Hepatocyte (in vitro differentiated cells): Measurements from ENCODE around the gene EFNB1. TPM values are rescaled to one million over a fixed set of nuclear protein-coding genes. Genes with fewer than 3 reads are reported as not detected.

Experiments used
- DNase-seq: peaks from one replicate; pipeline ENCODE4 v3.0.0-alpha.2; 2016; ENCODE audit warnings: low spot score
- H2AFZ ChIP-seq: fragments of 200-600 bp; sonication (generic); 2 replicates; pipeline ENCODE4 v1.6.0; 2016; ENCODE audit warnings: antibody characterized with exemption, mild to moderate bottlenecking
- H3K27ac ChIP-seq: fragments of 200-600 bp; sonication (generic); 2 replicates; pipeline ENCODE4 v1.5.1; 2016; ENCODE audit warnings: mild to moderate bottlenecking
- H3K27me3 ChIP-seq: fragments of 200-600 bp; sonication (generic); 2 replicates; pipeline ENCODE4 v1.6.1; 2016
- H3K36me3 ChIP-seq: fragments of 200-600 bp; sonication (generic); replicated peaks from 2 replicates; pipeline ENCODE4 v1.5.1; 2016; ENCODE audit warnings: low read depth; ENCODE audit not compliant: insufficient read depth
- H3K4me1 ChIP-seq: fragments of 200-600 bp; sonication (generic); 2 replicates; pipeline ENCODE4 v1.5.1; 2016; ENCODE audit warnings: mild to moderate bottlenecking, moderate library complexity; ENCODE audit not compliant: insufficient read depth
- H3K4me2 ChIP-seq: fragments of 200-600 bp; sonication (generic); 2 replicates; pipeline ENCODE4 v1.6.0; 2016
- H3K4me3 ChIP-seq: fragments of 200-600 bp; sonication (generic); 2 replicates; pipeline ENCODE4 v1.5.1; 2016; ENCODE audit warnings: mild to moderate bottlenecking
- H3K79me2 ChIP-seq: fragments of 200-600 bp; sonication (generic); 2 replicates; pipeline ENCODE4 v1.6.0; 2017; ENCODE audit warnings: mild to moderate bottlenecking
- H3K9me2 ChIP-seq: fragments of 200-600 bp; sonication (generic); replicated peaks from 2 replicates; pipeline ENCODE4 v1.6.0; 2017; ENCODE audit warnings: mild to moderate bottlenecking; ENCODE audit not compliant: insufficient read depth
- H3K9me3 ChIP-seq: fragments of 200-600 bp; sonication (generic); 2 replicates; pipeline ENCODE4 v1.5.1; 2016; ENCODE audit warnings: low read depth, mild to moderate bottlenecking
- H4K20me1 ChIP-seq: fragments of 200-600 bp; sonication (generic); 2 replicates; pipeline ENCODE4 v1.6.0; 2016; ENCODE audit warnings: mild to moderate bottlenecking; ENCODE audit not compliant: insufficient read depth, poor library complexity, severe bottlenecking
- EZH2 ChIP-seq: fragments of 200-600 bp; sonication (generic); IDR thresholded peaks from 2 replicates; pipeline ENCODE4 v1.6.1; 2016; ENCODE audit warnings: antibody characterized with exemption, mild to moderate bottlenecking, borderline replicate concordance
- EZH2phosphoT487 ChIP-seq: fragments of 200-600 bp; sonication (generic); IDR thresholded peaks from one replicate; pipeline ENCODE4 v1.6.1; 2018; ENCODE audit warnings: antibody characterized with exemption, mild to moderate bottlenecking, low read depth, moderate library complexity; ENCODE audit not compliant: unreplicated experiment, severe bottlenecking
- WGBS: methylation state at CpG from one replicate; pipeline ENCODE4 v1.1.6; 2016; ENCODE audit warnings: low lambda C conversion rate; ENCODE audit errors: missing lambda C conversion rate; 5-methylcytosine and 5-hydroxymethylcytosine counted together
- polyA plus RNA-seq: library from polyadenylated mRNA; unstranded; fragments of >200 nt; fragmentation: Nextera tagmentation; extraction: Ambion mirVana; gene quantifications from 2 replicates; pipeline ENCODE4 v1.2.1, GENCODE V29; 2016
- total RNA-seq: library from RNA; depleted of rRNA; stranded (reverse); fragments of >200 nt; gene quantifications from 2 replicates; pipeline ENCODE4 v1.2.3, GENCODE V29; 2014
- TF ChIP-seq, protein P1 (sequence below): fragments of 200-600 bp; sonication (generic); IDR thresholded peaks from 2 replicates; pipeline ENCODE4 v1.5.1; 2016; ENCODE audit warnings: antibody characterized with exemption, mild to moderate bottlenecking; ENCODE audit not compliant: poor library complexity

The EFNB1 gene
- total and polyA plus RNA-seq, 2 experiments from 2014 or later, result 35.1 to 46.4 TPM

DNA sequence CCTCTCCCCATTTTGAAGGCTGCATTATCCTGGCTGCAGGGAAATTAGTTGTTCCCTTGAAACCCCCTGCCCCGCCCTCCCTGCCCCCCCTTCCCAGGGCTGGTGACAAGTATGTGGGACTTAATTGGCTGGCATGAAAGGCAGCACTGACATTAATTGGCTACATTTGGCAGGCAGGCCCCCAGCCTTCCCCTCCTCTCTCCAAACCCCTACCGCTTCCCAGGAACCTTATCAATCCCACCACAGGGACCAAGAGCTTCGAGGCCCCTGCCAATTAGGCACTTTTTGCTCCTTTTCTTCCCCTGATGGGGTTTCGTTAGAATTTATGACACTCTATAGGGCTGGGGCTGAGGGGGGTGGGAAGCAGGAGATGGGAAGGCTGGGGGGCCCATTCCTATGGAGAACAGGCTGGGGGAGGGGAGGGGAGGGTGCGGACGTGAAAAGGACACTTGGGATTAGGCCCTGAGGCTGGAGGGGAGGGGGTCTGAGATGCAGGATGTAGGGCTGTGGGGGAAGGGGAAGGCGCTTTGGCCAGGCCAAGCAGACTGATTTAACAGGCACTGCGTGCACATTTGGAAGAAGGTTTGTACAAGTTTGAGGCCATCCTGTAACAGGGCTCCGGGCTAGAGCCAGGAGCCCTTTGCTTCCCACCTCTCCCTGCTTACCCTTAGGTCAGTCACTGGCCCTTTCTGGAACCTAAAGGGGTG lies 52.2 kb downstream of the EFNB1 start:
- Histone ChIP-seq H3K79me2 (no peaks in the 10 kb centered on the region), H3K9me2 (no peaks in the 10 kb centered on the region), H4K20me1 (no peaks in the 10 kb centered on the region), H3K27me3 (no peaks in the 10 kb centered on the region), H3K4me1 (no peaks in the 10 kb centered on the region), H2AFZ (no peak overlapping the region), H3K27ac (no peak overlapping the region), H3K36me3 (no peaks in the 10 kb centered on the region), H3K4me2 (no peak overlapping the region), H3K9me3 (no peaks in the 10 kb centered on the region), H3K4me3 (no peak overlapping the region)
- no peak for TF ChIP-seq EZH2phosphoT487
- TF ChIP-seq EZH2, result no peak
- TF ChIP-seq, protein P1, sequence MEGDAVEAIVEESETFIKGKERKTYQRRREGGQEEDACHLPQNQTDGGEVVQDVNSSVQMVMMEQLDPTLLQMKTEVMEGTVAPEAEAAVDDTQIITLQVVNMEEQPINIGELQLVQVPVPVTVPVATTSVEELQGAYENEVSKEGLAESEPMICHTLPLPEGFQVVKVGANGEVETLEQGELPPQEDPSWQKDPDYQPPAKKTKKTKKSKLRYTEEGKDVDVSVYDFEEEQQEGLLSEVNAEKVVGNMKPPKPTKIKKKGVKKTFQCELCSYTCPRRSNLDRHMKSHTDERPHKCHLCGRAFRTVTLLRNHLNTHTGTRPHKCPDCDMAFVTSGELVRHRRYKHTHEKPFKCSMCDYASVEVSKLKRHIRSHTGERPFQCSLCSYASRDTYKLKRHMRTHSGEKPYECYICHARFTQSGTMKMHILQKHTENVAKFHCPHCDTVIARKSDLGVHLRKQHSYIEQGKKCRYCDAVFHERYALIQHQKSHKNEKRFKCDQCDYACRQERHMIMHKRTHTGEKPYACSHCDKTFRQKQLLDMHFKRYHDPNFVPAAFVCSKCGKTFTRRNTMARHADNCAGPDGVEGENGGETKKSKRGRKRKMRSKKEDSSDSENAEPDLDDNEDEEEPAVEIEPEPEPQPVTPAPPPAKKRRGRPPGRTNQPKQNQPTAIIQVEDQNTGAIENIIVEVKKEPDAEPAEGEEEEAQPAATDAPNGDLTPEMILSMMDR, result no peak
- WGBS, result 51% methylated on average over 6 of the region's 9 CpGs
- DNase-seq, result no peak

DNA sequence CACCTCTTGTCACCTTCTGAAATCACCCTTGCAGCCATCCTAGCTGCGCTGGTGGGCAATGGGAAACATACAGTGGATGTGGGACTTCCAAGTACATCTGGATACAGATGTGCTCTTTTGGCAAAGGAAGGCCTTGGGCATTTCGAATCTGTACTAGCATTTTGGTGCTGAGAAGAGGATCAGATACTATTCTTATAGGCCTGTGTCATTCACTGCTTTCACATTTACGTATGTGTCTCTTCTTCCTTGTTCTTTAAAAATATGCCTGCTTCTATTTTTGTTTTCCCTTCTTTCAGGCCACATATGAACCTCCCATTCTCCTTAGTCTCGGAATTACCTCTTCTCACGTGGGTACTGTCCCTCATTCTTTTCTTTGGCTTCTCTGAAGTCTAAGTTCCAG lies 53.1 kb downstream of the EFNB1 start:
- H2AFZ ChIP-seq, result no peak overlapping the region
- no peaks in the 10 kb centered on the region for H3K9me3 ChIP-seq
- TF ChIP-seq EZH2phosphoT487 (no peak), EZH2 (no peak)
- TF ChIP-seq, protein P1, result no peak
- H4K20me1 ChIP-seq, result no peaks in the 10 kb centered on the region
- H3K4me2 ChIP-seq, result no peak overlapping the region
- no peak for DNase-seq
- WGBS, result 58% methylated on average over 5 of the region's 5 CpGs
- H3K4me1 ChIP-seq, result no peaks in the 10 kb centered on the region
- H3K4me3 ChIP-seq, result no peak overlapping the region
- H3K36me3 ChIP-seq, result no peaks in the 10 kb centered on the region
- no peaks in the 10 kb centered on the region for H3K27me3 ChIP-seq
- H3K27ac ChIP-seq, result no peak overlapping the region
- no peaks in the 10 kb centered on the region for H3K79me2 ChIP-seq
- H3K9me2 ChIP-seq, result no peaks in the 10 kb centered on the region

DNA sequence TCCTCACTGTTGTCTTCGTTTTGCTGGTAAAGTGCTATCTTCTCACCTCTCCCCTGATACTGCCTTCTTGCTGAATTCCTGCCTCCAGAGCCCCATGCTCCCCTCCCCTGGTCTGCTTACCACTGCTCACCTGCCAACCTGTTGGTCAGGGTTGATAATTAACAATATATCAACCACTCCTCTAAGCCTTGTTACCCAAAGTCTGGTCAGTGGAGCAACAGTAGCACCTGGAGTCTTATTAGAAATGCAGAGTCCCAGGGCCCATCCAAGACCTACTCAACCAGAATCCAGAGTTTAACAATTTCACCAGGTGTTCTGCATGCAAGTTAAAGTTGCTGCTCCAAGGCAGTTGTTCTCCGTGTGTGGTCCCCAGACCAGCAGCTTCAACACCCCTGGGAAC lies 55.0 kb downstream of the EFNB1 start:
- 37% methylated on average over 2 of the region's 2 CpGs for WGBS
- H3K4me3 ChIP-seq, result no peak overlapping the region
- H3K79me2 ChIP-seq, result no peaks in the 10 kb centered on the region
- no peak for DNase-seq
- TF ChIP-seq, protein P1, result no peak
- TF ChIP-seq EZH2, result no peak
- H3K9me2 ChIP-seq, result no peaks in the 10 kb centered on the region
- no peaks in the 10 kb centered on the region for H3K4me1 ChIP-seq
- no peaks in the 10 kb centered on the region for H3K36me3 ChIP-seq
- no peaks in the 10 kb centered on the region for H3K9me3 ChIP-seq
- no peak overlapping the region for H2AFZ ChIP-seq
- H3K27me3 ChIP-seq, result no peaks in the 10 kb centered on the region
- no peak overlapping the region for H3K27ac ChIP-seq
- no peaks in the 10 kb centered on the region for H4K20me1 ChIP-seq
- no peak overlapping the region for H3K4me2 ChIP-seq

DNA sequence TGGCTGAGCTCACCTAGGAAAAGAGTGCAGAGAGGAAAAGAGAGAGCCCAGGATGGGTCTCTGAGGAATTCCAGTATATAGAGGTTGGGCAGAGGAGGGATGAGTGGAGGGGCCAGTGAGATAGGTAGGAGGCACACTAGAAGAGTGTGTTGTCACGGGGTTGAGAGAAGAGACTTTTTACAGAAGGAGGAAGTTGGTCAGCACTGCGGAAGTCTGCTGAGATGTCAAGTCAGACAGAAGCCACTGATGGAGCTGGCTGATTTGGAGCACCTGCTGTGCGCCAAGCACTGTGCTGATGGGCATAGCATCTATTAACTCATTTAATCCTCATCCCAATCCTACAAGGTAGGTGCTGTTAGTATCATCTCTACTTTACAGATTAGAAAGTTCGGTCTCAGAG lies 60.4 kb downstream of the EFNB1 start:
- Histone ChIP-seq H3K9me2 (no peaks in the 10 kb centered on the region), H2AFZ (no peak overlapping the region), H3K4me2 (no peak overlapping the region), H3K27me3 (no peaks in the 10 kb centered on the region), H3K9me3 (no peaks in the 10 kb centered on the region), H3K36me3 (no peaks in the 10 kb centered on the region), H3K79me2 (no peaks in the 10 kb centered on the region), H3K4me3 (no peak overlapping the region), H3K4me1 (peaks cover 4% of the 10 kb centered on the region), H4K20me1 (no peaks in the 10 kb centered on the region), H3K27ac (no peak overlapping the region)
- 86% methylated on average over 4 of the region's 4 CpGs for WGBS
- no peak for DNase-seq
- TF ChIP-seq EZH2 (no peak), EZH2phosphoT487 (no peak)
- TF ChIP-seq, protein P1, result no peak
